NCI-H1092 (cell line): ENCODE measurements around the gene KY.

ENCODE experiments used
- DNase-seq: peaks from one replicate; lab custom pipeline; 2025; lab: John Stamatoyannopoulos, UW

The KY gene

GRCh38 chr3:134644731-134645514 lies 5.9 kb downstream of the KY start:
- no peak for DNase-seq

GRCh38 chr3:134643150-134643675 lies 7.6 kb downstream of the KY start:
- DNase-seq = no peak

GRCh38 chr3:134642445-134643149 lies 8.2 kb downstream of the KY start:
- DNase-seq = no peak

DNA sequence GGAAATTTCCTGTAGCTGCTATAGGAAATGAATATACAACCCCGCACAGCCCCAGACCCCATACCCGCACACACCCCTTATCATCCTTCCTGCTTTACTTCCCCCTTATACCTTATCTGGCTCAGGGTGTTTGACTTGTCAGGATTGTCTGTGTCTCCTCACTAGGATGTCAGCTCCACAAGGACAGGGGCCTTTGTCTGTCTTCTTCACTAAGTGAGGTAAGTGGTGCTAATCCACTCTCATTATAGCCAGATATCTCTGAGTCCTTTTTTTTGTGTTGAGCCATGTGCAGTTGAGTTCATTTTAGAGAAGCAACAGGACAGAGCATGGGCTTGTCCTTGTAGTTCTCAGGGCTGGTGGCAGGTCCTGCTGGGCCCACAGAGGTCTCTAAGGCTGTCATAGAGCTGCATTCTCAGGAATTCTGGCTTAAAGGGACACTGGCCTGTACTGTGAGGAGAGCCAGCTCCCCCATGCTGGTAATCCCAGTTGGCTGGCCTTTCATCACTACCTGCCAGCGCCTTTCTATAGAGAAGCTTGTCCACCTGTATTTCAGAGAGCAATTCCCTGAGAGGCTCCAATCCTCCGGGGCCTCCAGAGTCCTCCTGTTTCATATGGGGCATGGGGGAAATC lies 9.0 kb downstream of the KY start:
- no peak for DNase-seq

DNA sequence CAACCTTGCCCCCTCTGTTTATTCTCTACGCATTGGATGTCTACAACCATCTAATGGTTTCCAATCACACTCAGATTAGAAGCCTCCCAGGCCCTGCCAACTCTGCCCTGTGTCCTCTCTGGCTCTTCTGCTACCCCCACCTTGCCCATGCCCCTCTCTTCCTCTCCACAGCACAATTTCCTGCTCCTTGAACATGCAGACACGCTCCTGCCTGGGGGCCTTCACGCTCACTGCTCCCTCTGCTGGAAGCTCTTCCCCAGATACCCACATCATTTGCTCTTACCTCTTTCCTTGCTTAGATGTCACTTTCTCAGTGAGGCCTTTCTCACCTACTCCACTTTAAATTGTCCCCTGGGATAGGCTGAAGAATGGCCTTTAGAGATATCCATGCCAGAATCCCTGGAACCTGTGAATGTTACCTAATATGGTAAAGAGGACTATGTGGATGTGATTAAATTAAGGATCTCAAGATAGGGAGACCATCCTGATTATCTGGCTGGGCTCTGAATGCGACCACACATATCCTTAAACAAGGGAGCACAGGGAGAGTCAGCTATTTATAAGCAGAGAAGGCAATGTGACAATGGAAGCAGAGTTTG lies 9.9 kb downstream of the KY start:
- no peak for DNase-seq

- no peak for DNase-seq
These were observed 10.4 kb downstream of the KY start for GRCh38 chr3:134640378-134640777.

DNA sequence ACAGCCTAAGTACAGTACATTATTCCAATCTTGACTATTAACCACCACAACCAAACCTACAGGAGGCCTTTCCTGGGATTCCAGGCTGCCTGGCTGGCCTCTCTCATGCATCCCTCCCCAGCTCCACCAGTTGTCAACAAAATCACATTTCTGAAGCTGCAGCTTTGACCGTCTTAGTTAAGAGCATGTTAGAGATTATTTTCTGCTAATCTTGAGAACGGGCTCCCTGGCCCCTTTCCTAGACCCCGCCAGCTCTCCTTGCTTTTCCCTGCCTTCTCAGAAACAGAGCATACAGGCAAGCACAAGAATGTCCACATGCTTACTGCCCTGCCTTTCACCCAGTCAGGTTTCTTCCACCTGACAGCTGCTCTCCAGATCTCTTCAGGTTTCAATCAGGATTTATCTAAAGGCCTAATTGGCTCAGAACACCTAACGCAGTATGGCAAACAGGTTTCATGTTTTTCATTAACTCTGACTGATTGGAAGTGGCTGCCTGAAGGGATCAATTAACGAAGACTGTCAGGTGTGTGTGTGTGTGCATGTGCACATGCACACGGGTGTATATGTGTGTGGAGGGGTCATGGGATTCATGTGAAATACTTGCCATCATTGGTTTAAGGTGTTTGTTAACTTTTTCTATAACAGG lies 12.3 kb downstream of the KY start:
- DNase-seq = no peak

GRCh38 chr3:134636406-134636805 lies 14.4 kb downstream of the KY start:
- no peak for DNase-seq

DNA sequence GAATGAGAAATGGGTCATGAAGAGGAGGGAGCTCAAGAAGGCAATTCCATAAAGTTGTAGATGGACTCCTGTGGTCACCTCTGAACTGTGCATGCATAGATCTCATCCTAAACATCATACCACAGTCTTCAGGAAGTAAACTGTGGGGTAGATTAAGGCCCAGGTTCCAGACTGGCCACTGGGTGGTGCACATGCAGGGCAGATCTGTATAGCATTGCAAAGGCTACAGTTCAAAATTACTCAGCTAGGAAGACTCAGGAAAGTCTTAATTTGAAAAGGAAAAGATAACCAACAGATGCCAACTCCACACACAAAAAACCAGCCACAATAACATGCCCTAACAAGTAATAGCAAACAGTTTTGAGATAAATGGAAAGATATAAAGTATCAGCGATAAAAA lies 20.3 kb downstream of the KY start:
- DNase-seq = no peak

GRCh38 chr3:134628884-134629283 lies 21.9 kb downstream of the KY start:
- no peak for DNase-seq

DNA sequence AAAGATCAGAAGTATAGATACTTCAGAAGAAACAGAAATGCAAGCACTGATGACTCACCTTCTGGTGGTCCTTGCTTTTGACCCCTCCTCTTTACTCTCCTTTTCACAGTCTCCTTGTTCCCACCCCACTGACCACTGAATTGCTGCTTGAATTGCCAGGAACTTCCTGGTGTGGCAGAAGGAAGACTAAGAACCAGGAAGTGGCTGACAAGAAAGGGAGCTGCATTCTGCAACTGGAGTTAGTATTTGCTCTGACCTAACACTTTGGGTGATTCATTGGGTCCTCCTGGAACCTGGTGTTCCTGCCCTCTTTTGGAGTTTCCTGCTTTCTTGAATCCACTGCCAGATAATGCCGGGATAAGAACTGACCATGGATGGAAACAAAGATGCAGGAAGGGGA lies 23.0 kb downstream of the KY start:
- DNase-seq = no peak

DNA sequence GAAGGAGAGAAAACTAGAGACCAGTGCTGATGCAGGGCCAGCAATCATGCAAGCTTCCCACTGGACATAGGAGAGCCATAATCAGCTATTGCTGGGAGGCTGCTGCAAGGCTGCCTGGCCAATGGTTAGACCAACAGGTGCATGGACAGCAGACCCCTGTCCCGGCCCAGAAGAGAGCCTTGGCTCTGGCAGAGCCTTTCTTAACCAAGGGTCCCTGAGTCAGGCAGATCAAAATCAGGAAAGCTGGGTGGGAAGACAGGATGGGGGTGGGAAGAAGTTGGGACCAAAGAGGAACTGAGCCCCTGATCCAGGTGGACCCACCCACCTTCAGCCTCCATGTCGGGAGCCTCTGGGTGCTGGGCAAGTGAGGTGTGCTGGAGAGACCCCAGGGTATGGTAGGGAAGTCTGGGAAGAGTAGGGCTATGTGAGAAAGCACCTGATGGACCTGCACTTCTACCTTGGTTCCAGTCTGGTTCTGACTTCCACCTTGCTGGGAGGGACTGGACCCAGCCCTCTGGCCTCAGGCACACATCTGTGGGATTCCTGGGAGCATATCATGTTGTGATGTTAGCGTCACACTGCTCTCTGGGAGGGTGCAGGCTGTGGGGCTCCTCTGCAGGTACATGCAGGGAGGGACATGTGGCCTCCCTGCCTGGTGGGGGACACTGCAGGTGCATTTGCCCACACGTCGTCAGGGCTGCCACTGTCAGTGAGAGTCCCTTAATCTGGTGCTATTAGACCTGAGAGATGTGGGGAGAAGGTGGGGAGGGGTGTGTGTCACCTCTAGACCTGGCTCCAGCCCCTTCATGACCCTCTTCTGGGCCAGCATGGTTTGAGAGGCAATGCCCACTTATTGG lies 24.7 kb downstream of the KY start:
- no peak for DNase-seq

GRCh38 chr3:134625462-134625861 lies 25.4 kb downstream of the KY start:
- no peak for DNase-seq

DNA sequence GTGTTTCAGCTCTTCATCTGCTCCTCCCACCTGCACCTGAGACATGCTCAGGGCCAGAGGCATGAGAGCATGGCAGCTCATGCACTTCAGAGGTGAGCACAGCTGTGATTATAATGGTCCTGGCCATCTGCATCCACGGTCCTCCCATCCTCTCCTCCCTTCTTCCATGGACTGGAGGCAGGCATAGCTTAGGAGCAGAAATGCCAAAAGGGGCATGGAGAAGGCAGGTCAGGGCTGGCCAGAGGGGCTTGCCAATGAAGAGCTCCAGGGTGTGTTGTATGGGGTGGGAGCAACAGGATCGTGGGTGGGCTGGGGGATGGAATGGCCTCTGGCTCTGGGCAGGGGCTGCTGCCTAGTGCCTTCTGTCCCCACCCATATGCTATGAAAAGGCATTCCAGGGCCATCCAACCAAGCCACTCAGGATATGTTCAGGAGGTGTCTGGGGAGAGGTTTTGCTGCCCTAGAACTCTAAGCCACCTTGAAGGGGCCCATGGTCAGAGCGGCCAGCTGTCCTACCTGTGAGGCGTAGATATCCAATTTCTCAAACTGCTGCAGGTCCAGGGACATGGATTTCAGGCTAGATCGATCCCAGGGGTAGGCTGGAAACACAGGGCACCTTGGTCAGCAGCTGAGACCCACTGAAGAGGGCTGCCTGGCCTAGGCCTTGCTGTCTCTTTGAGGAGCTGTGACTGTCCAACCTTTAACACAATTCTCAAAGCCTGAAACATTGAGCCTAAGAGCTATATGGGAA lies 26.1 kb downstream of the KY start:
- DNase-seq = no peak

GRCh38 chr3:134623615-134624245 lies 27.1 kb downstream of the KY start:
- DNase-seq = no peak

GRCh38 chr3:134622806-134623365 lies 27.9 kb downstream of the KY start:
- DNase-seq = no peak

GRCh38 chr3:134621854-134622253 lies 29.0 kb downstream of the KY start:
- no peak for DNase-seq

GRCh38 chr3:134620476-134621115 lies 30.2 kb downstream of the KY start:
- DNase-seq = no peak

DNA sequence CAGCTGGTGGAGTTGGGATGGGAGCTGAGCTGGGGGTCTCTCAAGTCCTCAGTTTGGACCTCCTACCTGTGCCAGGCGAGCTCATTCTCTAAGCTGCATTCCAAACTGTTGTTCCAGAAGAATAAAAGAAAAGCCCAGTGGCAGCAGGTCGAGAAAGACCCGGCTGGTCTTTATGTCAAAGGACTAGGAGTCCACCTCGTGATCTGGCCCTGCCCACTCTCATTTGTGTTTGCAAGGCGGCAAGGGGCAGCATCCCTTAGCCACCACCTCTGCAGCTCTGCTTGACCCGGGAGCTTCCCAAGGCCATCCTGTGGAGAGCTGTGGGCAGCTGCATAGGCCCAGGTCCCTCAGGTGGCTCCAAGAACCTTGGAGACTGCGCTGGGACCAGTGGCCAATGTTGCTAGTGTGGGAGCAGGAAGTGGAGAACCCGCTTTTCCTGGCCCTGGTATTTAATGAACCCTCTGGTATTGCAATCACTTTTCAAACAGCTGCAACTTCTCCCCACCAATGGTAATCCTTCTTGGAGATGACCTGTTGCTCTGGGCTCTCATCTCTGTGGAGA lies 30.9 kb downstream of the KY start:
- no peak for DNase-seq
